ENCODE measurements around the gene CCDC24.

GRCh38 chr1:43954036-43954435, 37.4 kb upstream of the CCDC24 start:
- TF ChIP-seq HMG20A (CRISPR knock-in tag; conservative IDR thresholded peaks at IDR 0.05) (no peak), POLR2A (conservative IDR thresholded peaks at IDR 0.05) (no peak), SIN3A (IDR thresholded peaks at IDR 0.05; ENCODE audit: borderline replicate concordance in 2 of 2, control insufficient read depth in 1 of 2, low read depth in 2 of 2, low read length in 2 of 2) (no peak), POLR2AphosphoS5 (IDR thresholded peaks at IDR 0.05; ENCODE audit: control insufficient read depth, insufficient read depth, low read depth, low read length) (no peak), CTCF (IDR thresholded peaks at IDR 0.05 in 2 of 3, conservative IDR thresholded peaks at IDR 0.05 in 1 of 3; ENCODE audit: insufficient read depth in 2 of 3, low read depth in 1 of 3, low read length in 3 of 3) (no peak), KLF13 (tag; IDR thresholded peaks at IDR 0.05; ENCODE audit: borderline replicate concordance, low read depth) (no peak)
